HepG2 (cell line): ENCODE measurements around the gene KIF15. TPM values are rescaled to one million over a fixed set of nuclear protein-coding genes. Genes with fewer than 3 reads are reported as not detected.

Experiments
- ATF2 ChIP-seq: sonication (generic); formaldehyde crosslinking; IDR thresholded peaks from 2 replicates; pipeline ENCODE4 v1.4.0; 2020; ENCODE audit warnings: missing genetic modification reagents
- CEBPZ ChIP-seq: IDR thresholded peaks from 2 replicates; pipeline ENCODE4 v1.6.1; 2012; ENCODE audit warnings: low read length, improper control_type of control experiment
- DZIP1 ChIP-seq: sonication (generic); formaldehyde crosslinking; IDR thresholded peaks from 2 replicates; pipeline ENCODE4 v1.5.0; 2020; ENCODE audit warnings: mild to moderate bottlenecking, missing genetic modification reagents
- NFAT5 ChIP-seq: sonication (generic); formaldehyde crosslinking; IDR thresholded peaks from 2 replicates; pipeline ENCODE4 v1.4.0; 2020; ENCODE audit warnings: missing genetic modification reagents
- POLR2AphosphoS2 ChIP-seq: IDR thresholded peaks from 2 replicates; pipeline ENCODE4 v1.6.1; 2011; ENCODE audit warnings: low read depth, low read length, improper control_type of control experiment
- RARG ChIP-seq: sonication (generic); formaldehyde crosslinking; IDR thresholded peaks from 2 replicates; pipeline ENCODE4 v1.4.0; 2020; ENCODE audit warnings: low read depth, mild to moderate bottlenecking, missing genetic modification reagents
- SIN3B ChIP-seq: fragments of 150-350 bp; IDR thresholded peaks from 2 replicates; pipeline ENCODE4 v1.6.1; 2014; ENCODE audit warnings: low read length
- TCF7L2 ChIP-seq: IDR thresholded peaks from 2 replicates; pipeline ENCODE4 v1.6.1; 2011; ENCODE audit warnings: mild to moderate bottlenecking, low read depth, low read length, moderate library complexity
- ZBTB34 ChIP-seq: sonication (generic); formaldehyde crosslinking; IDR thresholded peaks from 2 replicates; pipeline ENCODE4 v1.8.0; 2022; ENCODE audit warnings: mild to moderate bottlenecking, missing genetic modification reagents
- ZBTB42 ChIP-seq: sonication (generic); formaldehyde crosslinking; IDR thresholded peaks from 2 replicates; pipeline ENCODE4 v1.5.0; 2020; ENCODE audit warnings: mild to moderate bottlenecking, missing genetic modification reagents
- ZNF30 ChIP-seq: sonication (generic); formaldehyde crosslinking; IDR thresholded peaks from 2 replicates; pipeline ENCODE4 v1.5.0; 2020; ENCODE audit warnings: mild to moderate bottlenecking, missing genetic modification reagents
- ZNF414 ChIP-seq: sonication (generic); formaldehyde crosslinking; IDR thresholded peaks from 2 replicates; pipeline ENCODE4 v1.5.0; 2020; ENCODE audit warnings: missing genetic modification reagents
- ZNF614 ChIP-seq: IDR thresholded peaks from 2 replicates; pipeline ENCODE4 v1.6.1; 2018; ENCODE audit warnings: missing biosample characterization, missing genetic modification reagents, inconsistent platforms, borderline replicate concordance
- ZNF83 ChIP-seq: sonication (generic); formaldehyde crosslinking; IDR thresholded peaks from 2 replicates; pipeline ENCODE4 v1.4.0; 2020; ENCODE audit warnings: missing genetic modification reagents, mild to moderate bottlenecking, borderline replicate concordance
- polyA plus RNA-seq, 8 experiments: library from polyadenylated mRNA; depleted of rRNA in 3 of 8; stranded (reverse) in 7 of 8; unstranded in 1 of 8; fragments of >200 nt; fragmentation: Illumina TruSeq in 4 of 8; extraction: Trizol in 4 of 8; gene quantifications; 2 replicates each; pipeline versions ENCODE4 v1.2.1 to v1.2.3, GENCODE V29; 2011 to 2016; ENCODE audit warnings: low read depth in 4 of 8, missing spikeins in 1 of 8, mixed read lengths in 1 of 8; ENCODE audit not compliant: insufficient read depth in 1 of 8
- total RNA-seq, 5 experiments: library from RNA; depleted of rRNA; stranded (reverse); fragments of >200 nt; fragmentation: Illumina TruSeq; extraction: Trizol; gene quantifications; 2 replicates each; pipeline ENCODE4 v1.2.3, GENCODE V29; 2016; ENCODE audit warnings: low read depth in 1 of 5

Gene KIF15
- total and polyA plus RNA-seq, 2 of the 13 experiments (the other 11 are each of a cell fraction or from before 2014, with no cell fraction given) = 4.8 to 33.8 TPM

GRCh38 chr3:44729384-44729910 lies 32.1 kb upstream of the KIF15 start, which contains the start of gene ZNF501 (continued):
- TF ChIP-seq ZBTB34 (CRISPR knock-in tag) (0 out of 2 replicates have a peak, but pooled peaks have one; percentile 50), ATF2 (CRISPR knock-in tag) (peak; percentile 92), SIN3B (peak; percentile 42; the same call in 1 of the 2 replicates), ZNF414 (no peak), ZBTB42 (CRISPR knock-in tag) (no peak), DZIP1 (CRISPR knock-in tag) (no peak), ZNF83 (CRISPR knock-in tag) (no peak), ZNF30 (no peak), TCF7L2 (no peak), CEBPZ (no peak), ZNF614 (peak; percentile 91; the same call in 1 of the 2 replicates), POLR2AphosphoS2 (no peak), RARG (CRISPR knock-in tag) (no peak), NFAT5 (CRISPR knock-in tag) (peak; percentile 93)
